ENCODE data around the gene SLIT3.

SLIT3 gene

DNA sequence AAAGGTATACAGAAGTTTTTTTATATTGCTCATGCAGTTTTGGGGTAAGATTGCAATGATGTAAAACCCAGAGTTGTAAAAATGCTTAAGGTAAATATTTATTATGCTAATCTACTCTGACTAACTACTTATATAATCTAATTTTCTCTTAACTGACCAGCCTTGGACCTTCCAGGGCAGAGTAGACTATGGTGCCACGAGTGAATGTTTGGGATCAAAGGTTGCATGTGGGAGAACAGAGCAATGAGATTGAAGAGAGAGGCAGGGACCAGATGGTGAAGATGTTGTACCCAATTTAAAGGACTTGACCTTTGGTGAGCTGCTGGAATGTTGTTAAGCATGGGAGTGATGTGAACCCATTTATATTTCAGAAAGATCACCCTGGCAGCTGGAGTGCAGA, 686.9 kb downstream of the SLIT3 start:
- no peak for FAIRE-seq

DNA sequence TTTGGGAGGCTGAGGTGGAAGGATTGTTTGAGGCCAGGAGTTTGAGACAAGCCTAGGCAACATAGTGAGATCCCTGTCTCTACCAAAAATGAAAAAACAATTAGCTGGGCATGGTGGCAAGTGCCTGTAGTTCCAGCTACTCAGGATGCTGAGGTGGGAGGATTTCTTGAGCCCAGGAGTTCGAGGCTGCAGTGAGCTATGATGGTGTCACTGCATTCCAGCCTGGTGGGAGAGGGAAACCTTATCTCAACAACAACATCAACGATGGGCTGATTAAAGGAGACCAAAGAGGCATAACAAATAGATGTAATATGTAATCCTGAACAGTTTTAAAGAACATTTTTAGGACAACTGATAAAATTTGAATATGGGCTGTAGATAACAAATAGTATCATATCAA, 687.5 kb downstream of the SLIT3 start:
- DNase-seq (ENCODE audit: low spot score) (no peak), FAIRE-seq (no peak)

More for the DNA sequence above, 686.9 kb downstream of the SLIT3 start:
- DNase-seq (ENCODE audit: low spot score): no peak

DNA sequence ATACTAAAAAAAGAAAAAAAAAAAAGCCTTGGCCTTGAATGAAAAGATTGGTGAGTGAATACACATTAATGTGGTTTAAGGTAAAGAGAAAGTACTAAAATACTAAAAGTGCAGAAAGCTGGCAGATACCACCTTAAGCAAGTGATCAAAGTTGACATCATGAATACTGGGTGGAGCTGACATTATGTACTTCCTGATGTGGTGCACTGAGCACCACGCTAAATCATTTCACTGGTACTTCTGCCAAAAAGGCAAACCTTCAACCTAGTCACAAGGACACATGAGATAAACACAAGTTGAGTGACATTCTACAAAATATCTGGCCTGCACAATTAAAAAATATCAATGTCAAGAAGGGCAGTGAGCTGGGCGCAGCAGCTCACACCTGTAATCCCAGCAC, 687.9 kb downstream of the SLIT3 start:
- DNase-seq (ENCODE audit: low spot score): no peak
- no peak for FAIRE-seq

DNA sequence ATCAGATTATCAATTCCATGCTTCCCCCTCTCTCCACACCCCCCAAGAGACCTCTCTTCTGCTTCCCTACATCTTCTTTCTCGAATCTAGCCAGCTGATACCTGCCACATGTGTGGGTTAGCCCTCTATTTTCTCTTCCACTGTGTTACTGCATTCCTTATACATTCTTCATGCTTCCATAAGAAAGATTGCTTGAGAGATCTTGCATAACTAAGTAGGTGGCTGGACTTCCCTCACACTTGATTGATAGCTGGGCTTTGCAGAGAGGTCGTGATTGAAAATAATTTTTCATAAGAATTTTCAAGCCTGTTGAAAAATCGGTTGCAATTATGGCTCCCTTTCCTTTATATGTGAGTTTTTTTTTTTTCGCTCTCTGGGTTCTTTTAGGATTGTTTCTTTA, 688.8 kb downstream of the SLIT3 start:
- DNase-seq (ENCODE audit: low spot score): no peak

More for the DNA sequence above, 688.8 kb downstream of the SLIT3 start:
- no peak for FAIRE-seq
